Measurements from ENCODE around the gene ZNF516. TPM values are rescaled to one million over a fixed set of nuclear protein-coding genes. Genes with fewer than 3 reads are reported as not detected.

The ZNF516 gene
- polyA plus RNA-seq, 2 of the 4 experiments (the other 2 are of a cell fraction), result 3.9 to 4.9 TPM

DNA sequence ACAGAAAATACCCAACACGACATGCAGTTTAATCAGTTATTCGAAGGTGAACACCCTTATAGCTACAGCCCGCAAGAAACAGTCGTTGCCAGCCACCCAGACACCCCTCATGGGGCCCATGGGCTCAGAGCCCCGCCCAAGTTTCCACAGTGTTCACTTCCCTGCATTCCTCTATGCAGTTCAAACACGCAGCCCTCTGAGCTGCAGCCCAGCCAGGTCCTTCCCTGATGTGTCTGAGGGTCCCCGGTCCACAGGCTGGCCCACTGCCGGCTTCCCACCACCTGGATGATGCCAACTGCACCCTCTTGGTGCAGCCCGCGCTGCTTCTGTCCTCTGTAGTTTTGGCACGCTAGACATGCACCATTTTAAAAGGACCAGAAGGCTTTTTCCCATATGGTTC, 87.4 kb downstream of the ZNF516 start:
- no peak overlapping the region for H3K4me3 ChIP-seq
- WGBS (ENCODE audit: missing lambda C conversion rate), result 82% methylated on average over 11 of the region's 11 CpGs
- H3K4me2 ChIP-seq, result no peak overlapping the region
- no peaks in the 10 kb centered on the region for H3K4me1 ChIP-seq
- ChIA-PET POLR2A (no interaction called here), CTCF (interaction anchor here (1.5 to 3.1 kb wide), 3 partner anchors 9 to 304 kb away, joined by 3 to 16 read pairs (median 11); no protein-coding TSS in a partner anchor)
- no peak for ATAC-seq
- H3K9me3 ChIP-seq, result no peaks in the 10 kb centered on the region
- no peak for TF ChIP-seq EHF (CRISPR knock-in tag; IDR thresholded peaks at IDR 0.05)
- TF ChIP-seq HOXB5 (CRISPR knock-in tag; IDR thresholded peaks at IDR 0.05), result no peak
- TF ChIP-seq MYC (IDR thresholded peaks at IDR 0.05; ENCODE audit: borderline replicate concordance, low read length), result no peak
- TF ChIP-seq EHMT2 (IDR thresholded peaks at IDR 0.05; ENCODE audit: low read depth), result no peak
- no peak for TF ChIP-seq NPAS2 (CRISPR knock-in tag; IDR thresholded peaks at IDR 0.05; ENCODE audit: borderline replicate concordance)
- TF ChIP-seq CBX2 (IDR thresholded peaks at IDR 0.05; ENCODE audit: borderline replicate concordance, low read depth), result no peak
- no peak for TF ChIP-seq CEBPB (IDR thresholded peaks at IDR 0.05)
- TF ChIP-seq HEYL (CRISPR knock-in tag; IDR thresholded peaks at IDR 0.05), result no peak
- TF ChIP-seq KDM5A (IDR thresholded peaks at IDR 0.05), result no peak
- TF ChIP-seq ZSCAN20 (CRISPR knock-in tag; IDR thresholded peaks at IDR 0.05), result no peak
- TF ChIP-seq SREBF2 (IDR thresholded peaks at IDR 0.05), result no peak
- TF ChIP-seq FOSB (CRISPR knock-in tag; IDR thresholded peaks at IDR 0.05), result no peak
- no peak for TF ChIP-seq RCOR1 (IDR thresholded peaks at IDR 0.05; ENCODE audit: low read depth, low read length)
- TF ChIP-seq HOXA7 (CRISPR knock-in tag; IDR thresholded peaks at IDR 0.05), result no peak
- H3K27ac ChIP-seq, result no peak overlapping the region
- no peak for DNase-seq (ENCODE audit: low read depth in 1 of 2, low spot score in 1 of 2)
- FAIRE-seq, result no peak

DNA sequence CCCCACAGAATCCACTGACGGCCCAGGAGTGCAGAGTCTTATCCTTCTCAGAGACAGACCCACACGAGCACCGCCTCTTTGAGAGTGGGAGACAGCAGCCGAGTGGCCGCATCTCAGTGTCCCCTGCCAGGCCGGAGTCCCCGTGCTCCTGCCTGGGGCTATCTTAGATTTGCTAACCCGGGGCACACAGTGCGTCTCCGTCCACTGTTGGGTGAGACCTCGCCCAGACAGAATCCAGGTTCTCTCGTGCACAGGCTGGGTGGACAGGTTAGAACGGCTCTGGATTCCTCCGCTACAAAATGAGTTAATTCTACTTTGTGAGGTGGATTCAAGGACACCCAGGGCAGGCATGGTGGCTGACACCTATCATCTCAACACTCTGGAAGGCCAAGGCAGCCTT, 88.3 kb downstream of the ZNF516 start:
- FAIRE-seq (no peak), ATAC-seq (no peak), DNase-seq (ENCODE audit: low read depth in 1 of 2, low spot score in 1 of 2) (no peak)
- H3K4me1 ChIP-seq, result no peaks in the 10 kb centered on the region
- TF ChIP-seq TP53 (CRISPR knock-in tag; IDR thresholded peaks at IDR 0.05) (no peak), ZFP36 (IDR thresholded peaks at IDR 0.05; ENCODE audit: borderline replicate concordance, partially characterized antibody) (no peak), FOXS1 (CRISPR knock-in tag; IDR thresholded peaks at IDR 0.05) (no peak), ZSCAN20 (CRISPR knock-in tag; IDR thresholded peaks at IDR 0.05) (no peak), JUN (IDR thresholded peaks at IDR 0.05) (no peak), FOSB (CRISPR knock-in tag; IDR thresholded peaks at IDR 0.05) (no peak), HOXB13 (CRISPR knock-in tag; IDR thresholded peaks at IDR 0.05; ENCODE audit: low read depth) (no peak), MAFK (IDR thresholded peaks at IDR 0.05; ENCODE audit: partially characterized antibody) (no peak), KDM1A (IDR thresholded peaks at IDR 0.05; ENCODE audit: low read depth) (no peak), ESRRA (IDR thresholded peaks at IDR 0.05; ENCODE audit: borderline replicate concordance, low read length) (no peak), GATA3 (IDR thresholded peaks at IDR 0.05; ENCODE audit: borderline replicate concordance) (no peak), FOSL2 (IDR thresholded peaks at IDR 0.05) (no peak), FOSL2 (CRISPR knock-in tag; IDR thresholded peaks at IDR 0.05) (no peak), POLR2A (IDR thresholded peaks at IDR 0.05; ENCODE audit: low read length) (no peak), CHD2 (IDR thresholded peaks at IDR 0.05; ENCODE audit: low read length, partially characterized antibody) (no peak)
- TF ChIP-seq, protein P1, sequence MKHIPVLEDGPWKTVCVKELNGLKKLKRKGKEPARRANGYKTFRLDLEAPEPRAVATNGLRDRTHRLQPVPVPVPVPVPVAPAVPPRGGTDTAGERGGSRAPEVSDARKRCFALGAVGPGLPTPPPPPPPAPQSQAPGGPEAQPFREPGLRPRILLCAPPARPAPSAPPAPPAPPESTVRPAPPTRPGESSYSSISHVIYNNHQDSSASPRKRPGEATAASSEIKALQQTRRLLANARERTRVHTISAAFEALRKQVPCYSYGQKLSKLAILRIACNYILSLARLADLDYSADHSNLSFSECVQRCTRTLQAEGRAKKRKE (CRISPR knock-in tag; IDR thresholded peaks at IDR 0.05; ENCODE audit: low read depth), result no peak
- TF ChIP-seq, protein P2, sequence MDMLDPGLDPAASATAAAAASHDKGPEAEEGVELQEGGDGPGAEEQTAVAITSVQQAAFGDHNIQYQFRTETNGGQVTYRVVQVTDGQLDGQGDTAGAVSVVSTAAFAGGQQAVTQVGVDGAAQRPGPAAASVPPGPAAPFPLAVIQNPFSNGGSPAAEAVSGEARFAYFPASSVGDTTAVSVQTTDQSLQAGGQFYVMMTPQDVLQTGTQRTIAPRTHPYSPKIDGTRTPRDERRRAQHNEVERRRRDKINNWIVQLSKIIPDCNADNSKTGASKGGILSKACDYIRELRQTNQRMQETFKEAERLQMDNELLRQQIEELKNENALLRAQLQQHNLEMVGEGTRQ (IDR thresholded peaks at IDR 0.05), result no peak
- TF ChIP-seq, protein P3, sequence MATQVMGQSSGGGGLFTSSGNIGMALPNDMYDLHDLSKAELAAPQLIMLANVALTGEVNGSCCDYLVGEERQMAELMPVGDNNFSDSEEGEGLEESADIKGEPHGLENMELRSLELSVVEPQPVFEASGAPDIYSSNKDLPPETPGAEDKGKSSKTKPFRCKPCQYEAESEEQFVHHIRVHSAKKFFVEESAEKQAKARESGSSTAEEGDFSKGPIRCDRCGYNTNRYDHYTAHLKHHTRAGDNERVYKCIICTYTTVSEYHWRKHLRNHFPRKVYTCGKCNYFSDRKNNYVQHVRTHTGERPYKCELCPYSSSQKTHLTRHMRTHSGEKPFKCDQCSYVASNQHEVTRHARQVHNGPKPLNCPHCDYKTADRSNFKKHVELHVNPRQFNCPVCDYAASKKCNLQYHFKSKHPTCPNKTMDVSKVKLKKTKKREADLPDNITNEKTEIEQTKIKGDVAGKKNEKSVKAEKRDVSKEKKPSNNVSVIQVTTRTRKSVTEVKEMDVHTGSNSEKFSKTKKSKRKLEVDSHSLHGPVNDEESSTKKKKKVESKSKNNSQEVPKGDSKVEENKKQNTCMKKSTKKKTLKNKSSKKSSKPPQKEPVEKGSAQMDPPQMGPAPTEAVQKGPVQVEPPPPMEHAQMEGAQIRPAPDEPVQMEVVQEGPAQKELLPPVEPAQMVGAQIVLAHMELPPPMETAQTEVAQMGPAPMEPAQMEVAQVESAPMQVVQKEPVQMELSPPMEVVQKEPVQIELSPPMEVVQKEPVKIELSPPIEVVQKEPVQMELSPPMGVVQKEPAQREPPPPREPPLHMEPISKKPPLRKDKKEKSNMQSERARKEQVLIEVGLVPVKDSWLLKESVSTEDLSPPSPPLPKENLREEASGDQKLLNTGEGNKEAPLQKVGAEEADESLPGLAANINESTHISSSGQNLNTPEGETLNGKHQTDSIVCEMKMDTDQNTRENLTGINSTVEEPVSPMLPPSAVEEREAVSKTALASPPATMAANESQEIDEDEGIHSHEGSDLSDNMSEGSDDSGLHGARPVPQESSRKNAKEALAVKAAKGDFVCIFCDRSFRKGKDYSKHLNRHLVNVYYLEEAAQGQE (IDR thresholded peaks at IDR 0.05), result no peak
- TF ChIP-seq, protein P4, sequence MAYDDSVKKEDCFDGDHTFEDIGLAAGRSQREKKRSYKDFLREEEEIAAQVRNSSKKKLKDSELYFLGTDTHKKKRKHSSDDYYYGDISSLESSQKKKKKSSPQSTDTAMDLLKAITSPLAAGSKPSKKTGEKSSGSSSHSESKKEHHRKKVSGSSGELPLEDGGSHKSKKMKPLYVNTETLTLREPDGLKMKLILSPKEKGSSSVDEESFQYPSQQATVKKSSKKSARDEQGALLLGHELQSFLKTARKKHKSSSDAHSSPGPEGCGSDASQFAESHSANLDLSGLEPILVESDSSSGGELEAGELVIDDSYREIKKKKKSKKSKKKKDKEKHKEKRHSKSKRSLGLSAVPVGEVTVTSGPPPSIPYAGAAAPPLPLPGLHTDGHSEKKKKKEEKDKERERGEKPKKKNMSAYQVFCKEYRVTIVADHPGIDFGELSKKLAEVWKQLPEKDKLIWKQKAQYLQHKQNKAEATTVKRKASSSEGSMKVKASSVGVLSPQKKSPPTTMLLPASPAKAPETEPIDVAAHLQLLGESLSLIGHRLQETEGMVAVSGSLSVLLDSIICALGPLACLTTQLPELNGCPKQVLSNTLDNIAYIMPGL (CRISPR knock-in tag; IDR thresholded peaks at IDR 0.05; ENCODE audit: borderline replicate concordance), result no peak
- TF ChIP-seq, protein P5, sequence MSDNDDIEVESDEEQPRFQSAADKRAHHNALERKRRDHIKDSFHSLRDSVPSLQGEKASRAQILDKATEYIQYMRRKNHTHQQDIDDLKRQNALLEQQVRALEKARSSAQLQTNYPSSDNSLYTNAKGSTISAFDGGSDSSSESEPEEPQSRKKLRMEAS (IDR thresholded peaks at IDR 0.05), result no peak
- H3K27ac ChIP-seq, result no peak overlapping the region
- no peaks in the 10 kb centered on the region for H3K9me3 ChIP-seq
- ChIA-PET POLR2A (no interaction called here), CTCF (interaction anchor here (2.5 to 3.1 kb wide), 2 partner anchors 8 to 303 kb away, joined by 11 to 16 read pairs; no protein-coding TSS in a partner anchor)
- 92% methylated on average over 10 of the region's 14 CpGs for WGBS (ENCODE audit: missing lambda C conversion rate)
- no peak overlapping the region for H3K4me2 ChIP-seq
- H3K4me3 ChIP-seq, result no peak overlapping the region

All from A549 (cell line).